GM21723 (cell line): ENCODE results near the gene DNM3.

Experiments used
- ATAC-seq: cut with Tn5 transposase; IDR thresholded peaks from one replicate; pipeline ENCODE4 v1.9.1; 2021; ENCODE audit warnings: mild to moderate bottlenecking, moderate library complexity; ENCODE audit not compliant: unreplicated experiment

DNM3 gene

DNA sequence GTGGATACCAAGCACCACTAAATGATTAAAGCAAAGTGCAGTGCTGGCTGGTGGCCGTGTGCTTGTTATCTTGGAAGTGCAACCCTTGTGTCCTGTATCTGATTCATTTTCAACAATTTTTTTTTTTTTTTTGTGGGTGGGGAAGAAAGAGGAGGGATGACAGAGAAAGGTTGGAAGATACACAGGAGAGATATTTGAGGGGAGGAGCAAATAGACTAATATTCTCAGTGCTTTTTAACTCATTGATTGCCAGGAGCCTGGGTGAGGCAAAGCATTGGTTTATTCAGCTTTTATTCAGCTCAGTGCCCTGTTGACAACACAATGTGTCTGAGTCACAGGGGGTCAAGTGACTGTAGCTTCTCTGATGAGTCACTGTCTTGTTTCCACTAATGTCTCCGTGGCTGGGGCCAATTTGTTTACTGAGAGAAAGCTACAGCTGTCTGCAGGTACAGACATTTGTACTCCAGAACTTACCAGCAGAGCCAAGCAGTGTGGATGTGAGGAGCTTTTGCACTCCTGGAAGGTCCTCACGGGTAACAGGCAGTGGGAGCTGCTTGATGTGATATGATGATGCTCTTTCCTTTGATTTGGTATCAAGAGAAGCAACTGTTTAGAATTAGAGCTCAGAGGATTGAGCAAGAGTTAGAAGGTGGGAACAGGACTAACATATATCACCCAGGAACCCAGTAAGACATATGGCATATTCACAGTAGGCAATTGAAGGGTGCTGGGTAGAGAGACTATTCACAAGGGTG is 23.6 kb upstream of the DNM3 start:
- peak; percentile 88 for ATAC-seq

GRCh38 chr1:171819946-171820345 is 21.4 kb upstream of the DNM3 start:
- ATAC-seq = no peak

DNA sequence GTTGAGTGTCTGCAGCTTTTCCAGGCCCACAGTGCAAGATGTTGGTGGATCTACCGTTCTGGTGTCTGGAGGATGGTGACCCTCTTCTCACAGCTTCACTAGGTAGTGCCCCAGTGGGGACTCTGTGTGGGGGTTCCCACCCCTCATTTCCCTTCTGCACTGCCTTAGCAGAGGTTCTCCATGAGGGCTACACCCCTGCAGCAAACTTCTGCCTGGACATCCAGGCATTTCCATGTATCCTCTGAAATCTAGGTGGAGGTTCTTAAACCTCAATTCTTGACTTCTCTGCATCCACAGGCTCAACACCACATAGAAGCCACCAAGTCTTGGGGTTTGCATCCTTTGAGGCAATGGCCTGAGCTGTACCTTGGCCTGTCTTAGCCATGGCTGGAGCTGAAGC is 14.3 kb upstream of the DNM3 start:
- ATAC-seq = no peak

- ATAC-seq = no peak
Measured at GRCh38 chr1:171828794-171829193, 12.5 kb upstream of the DNM3 start.

- no peak for ATAC-seq
Measured at GRCh38 chr1:171833091-171833825, 8.0 kb upstream of the DNM3 start.

- ATAC-seq = no peak
Measured at GRCh38 chr1:171834821-171835220, 6.5 kb upstream of the DNM3 start.

GRCh38 chr1:171835891-171836290 is 5.4 kb upstream of the DNM3 start:
- ATAC-seq = no peak

DNA sequence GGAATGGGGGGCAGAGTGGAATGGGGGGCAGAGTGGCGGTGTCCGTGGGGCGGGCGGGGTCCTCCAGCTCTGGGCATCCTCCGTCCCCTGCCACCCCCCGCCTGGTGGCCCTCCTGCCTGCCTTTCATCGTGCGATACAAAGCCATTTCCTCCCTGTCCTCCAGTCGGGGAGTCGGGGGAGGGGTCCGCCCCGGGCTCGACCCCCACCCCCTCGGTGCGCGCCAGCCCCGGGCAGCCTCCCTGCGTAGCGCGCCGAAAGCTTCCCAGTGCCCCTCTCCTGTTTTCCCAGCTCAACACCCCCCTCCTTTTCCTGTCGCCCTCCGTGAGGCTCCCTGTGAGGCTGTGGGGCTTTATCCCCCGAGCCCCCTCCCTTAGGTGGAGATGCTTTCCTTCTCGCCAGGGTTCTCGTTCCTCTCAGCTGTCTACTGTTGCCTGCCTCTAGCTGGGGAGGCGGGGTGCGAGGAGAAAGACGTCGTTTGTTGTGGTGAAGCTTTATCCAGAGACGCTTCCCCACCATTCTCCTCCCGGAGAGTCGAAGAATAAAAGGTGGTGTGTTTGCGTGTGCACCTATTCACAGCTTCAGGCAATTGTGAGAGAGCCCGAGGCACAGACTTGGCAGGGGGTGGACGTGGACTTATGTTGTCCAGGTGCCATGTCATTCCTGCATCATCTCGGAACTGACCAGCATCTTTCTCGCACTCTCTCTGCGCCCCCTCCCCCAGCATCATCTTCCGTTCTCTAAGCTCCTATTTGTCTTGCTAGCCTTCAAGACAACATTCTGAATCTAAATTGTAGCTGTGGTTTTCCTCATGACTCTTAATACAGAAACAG is 848 bp downstream of the DNM3 start:
- no peak for ATAC-seq

DNA sequence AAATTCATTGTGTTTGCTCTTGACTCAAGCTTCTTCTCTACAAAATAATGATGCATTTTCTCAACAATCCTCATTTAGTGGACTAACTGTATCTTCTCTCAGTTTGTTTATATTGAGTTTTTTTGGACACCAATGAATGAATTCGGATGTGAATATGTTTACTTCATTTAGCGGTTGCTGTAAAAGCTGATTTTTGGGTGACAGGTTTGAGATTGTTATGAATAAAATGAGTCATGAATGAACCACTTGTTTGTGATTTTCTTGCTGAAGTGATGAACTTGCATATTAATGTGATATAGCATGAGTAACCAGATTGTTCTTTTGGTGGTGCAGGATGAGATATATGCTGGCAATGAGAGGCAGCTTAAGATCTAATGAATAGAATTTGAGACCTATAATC is 3.1 kb downstream of the DNM3 start:
- ATAC-seq = no peak

DNA sequence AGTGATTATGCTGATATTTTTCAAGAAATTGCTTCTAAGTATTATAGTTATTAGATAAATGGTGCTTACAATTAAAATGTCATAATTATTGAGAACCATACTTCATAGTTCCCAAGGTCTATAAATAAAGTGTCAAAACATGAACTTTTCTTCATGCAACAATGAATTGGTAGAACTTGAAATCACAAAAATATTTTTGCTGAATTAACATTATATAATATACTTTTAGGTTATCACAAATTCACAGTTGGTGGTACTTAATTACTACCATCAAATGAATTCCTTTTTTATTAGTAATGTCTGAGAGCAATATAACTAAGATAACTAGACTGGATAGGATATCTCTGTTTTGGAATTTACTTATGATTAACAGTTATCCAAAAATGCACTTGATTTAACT is 4.7 kb downstream of the DNM3 start:
- ATAC-seq = no peak

GRCh38 chr1:171849245-171849898 is 8.1 kb downstream of the DNM3 start:
- ATAC-seq = no peak

DNA sequence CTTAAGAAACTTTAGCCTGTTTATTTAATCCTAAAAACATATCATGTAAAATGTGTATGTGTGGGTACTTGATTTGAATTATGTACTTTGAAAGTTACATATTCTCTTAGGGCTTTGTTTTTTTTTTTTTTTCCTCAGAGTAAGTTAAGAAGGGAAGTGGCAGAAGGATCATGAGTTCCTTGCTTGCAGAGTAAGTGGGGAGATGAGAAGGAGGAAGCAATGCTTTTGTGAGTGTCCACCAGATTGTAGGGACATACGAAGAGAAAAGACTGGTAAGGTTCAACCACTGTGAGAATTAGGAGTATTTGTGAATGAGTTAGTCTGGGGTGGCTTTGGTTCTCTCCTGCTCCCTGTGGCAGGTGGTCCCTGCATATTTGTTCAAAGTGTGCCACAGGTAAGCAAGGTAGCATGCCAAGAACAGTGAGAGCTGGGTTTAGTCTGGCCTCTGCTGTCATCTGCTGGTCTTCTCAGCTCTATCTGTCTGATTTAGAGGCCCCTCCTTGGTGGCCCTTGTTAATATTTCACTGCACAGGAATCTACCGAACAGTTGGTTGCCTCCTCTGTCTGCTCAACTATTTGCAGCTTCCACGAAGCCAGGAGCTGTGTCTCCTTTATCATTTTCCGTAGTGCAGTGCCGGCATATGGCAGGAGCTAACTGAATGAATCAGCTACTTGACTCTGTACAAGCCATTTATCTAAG is 9.5 kb downstream of the DNM3 start:
- no peak for ATAC-seq

GRCh38 chr1:171852272-171852671 is 11.0 kb downstream of the DNM3 start:
- no peak for ATAC-seq

- ATAC-seq = no peak
Measured at GRCh38 chr1:171855381-171855780, 14.1 kb downstream of the DNM3 start.

GRCh38 chr1:171858696-171859095 is 17.4 kb downstream of the DNM3 start:
- ATAC-seq = no peak

GRCh38 chr1:171860696-171861095 is 19.4 kb downstream of the DNM3 start:
- no peak for ATAC-seq

GRCh38 chr1:171863531-171863930 is 22.2 kb downstream of the DNM3 start:
- ATAC-seq = no peak

DNA sequence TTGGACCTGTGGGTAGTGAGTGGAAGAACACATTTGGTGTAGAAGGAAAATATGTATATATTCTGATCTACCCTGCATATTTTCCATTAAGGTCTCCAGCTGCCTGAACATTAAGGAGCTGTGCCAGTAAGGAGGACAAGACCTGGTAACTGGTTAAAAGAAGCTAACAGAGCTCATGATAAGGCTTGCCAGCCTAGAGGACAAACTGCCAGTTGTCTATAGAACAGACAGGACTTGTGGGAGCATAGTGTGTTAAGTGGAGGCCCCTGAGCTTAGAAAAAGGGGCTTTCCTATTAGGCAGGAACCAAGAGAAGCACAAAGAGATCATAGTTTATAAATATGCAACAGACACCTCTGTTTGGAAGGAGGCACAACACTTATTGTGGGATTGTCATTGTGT is 23.0 kb downstream of the DNM3 start:
- ATAC-seq = no peak

DNA sequence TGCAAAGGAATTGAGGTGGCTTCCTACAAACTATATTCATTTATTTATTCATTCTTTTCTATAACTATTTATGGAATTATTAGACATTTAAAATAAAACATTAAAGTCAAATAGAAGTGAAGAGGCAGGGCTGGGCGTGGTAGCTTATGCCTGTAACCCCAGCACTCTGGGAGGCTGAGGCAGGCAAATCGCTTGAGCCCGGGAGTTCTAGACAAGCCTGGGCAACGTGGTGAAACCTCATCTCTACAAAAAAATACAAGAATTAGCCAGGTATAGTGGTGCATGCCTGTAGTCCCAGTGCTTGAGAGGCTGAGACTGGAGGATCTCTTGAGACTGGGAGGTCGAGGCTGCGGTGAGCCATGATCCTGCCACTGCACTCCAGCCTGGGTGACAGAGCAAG is 23.8 kb downstream of the DNM3 start:
- ATAC-seq = no peak

DNA sequence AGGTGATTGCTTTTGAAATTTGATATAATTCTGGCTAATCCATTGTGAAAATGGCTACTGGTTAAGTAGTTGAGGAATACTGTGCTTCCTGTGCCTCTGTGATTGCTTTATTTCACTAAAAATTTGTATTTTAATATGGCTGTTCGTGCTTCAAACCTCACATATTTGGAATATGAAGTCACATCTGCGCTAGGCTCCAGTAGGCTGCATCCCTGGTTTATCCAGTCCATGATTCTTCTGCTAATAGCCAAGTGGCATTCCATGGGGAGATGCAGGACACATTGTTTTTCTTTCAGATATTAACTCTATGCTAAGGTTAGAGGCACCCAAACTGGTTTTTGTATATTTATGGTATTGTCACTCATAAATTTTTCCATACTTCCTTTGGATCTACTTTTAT is 25.9 kb downstream of the DNM3 start:
- ATAC-seq = no peak
